Measurements from ENCODE around the gene FARS2. TPM values are rescaled to one million over a fixed set of nuclear protein-coding genes. Genes with fewer than 3 reads are reported as not detected.

Gene FARS2
- total and polyA plus RNA-seq, 9 of the 15 experiments (the other 6 are each of a cell fraction or from before 2014, with no cell fraction given), result 16.5 to 62.2 (median 27.0) TPM

GRCh38 chr6:5541751-5542432, 280.6 kb downstream of the FARS2 start (continued):
- TF ChIP-seq DEAF1 (CRISPR knock-in tag; IDR thresholded peaks at IDR 0.05) (no peak), TRIM24 (IDR thresholded peaks at IDR 0.05) (peak; percentile 11 to 59; a peak in 1 of 4 replicates), ZNF57 (CRISPR knock-in tag; IDR thresholded peaks at IDR 0.05) (no peak), IRF9 (tag; IDR thresholded peaks at IDR 0.05) (peak; percentile 75; the same call in 1 of the 2 replicates), ZNF217 (CRISPR knock-in tag; IDR thresholded peaks at IDR 0.05) (no peak), ZNF77 (CRISPR knock-in tag; IDR thresholded peaks at IDR 0.05) (no peak), CHD2 (IDR thresholded peaks at IDR 0.05; ENCODE audit: low read depth, low read length) (no peak), TEAD2 (tag; IDR thresholded peaks at IDR 0.05) (no peak), TAF1 (IDR thresholded peaks at IDR 0.05; ENCODE audit: control insufficient read depth, extremely low read depth, insufficient read depth, low read length, severe bottlenecking) (no peak), ZNF830 (CRISPR knock-in tag; IDR thresholded peaks at IDR 0.05) (no peak), ZEB2 (IDR thresholded peaks at IDR 0.05) (peak; percentile 57), CTCF (IDR thresholded peaks at IDR 0.05 in 2 of 3, conservative IDR thresholded peaks at IDR 0.05 in 1 of 3; ENCODE audit: insufficient read depth in 2 of 3, low read depth in 1 of 3, low read length in 3 of 3) (no peak), KDM4B (IDR thresholded peaks at IDR 0.05; ENCODE audit: borderline replicate concordance in 2 of 2, low read depth in 1 of 2) (no peak), NFRKB (IDR thresholded peaks at IDR 0.05; ENCODE audit: low read depth) (no peak)
- TF ChIP-seq, protein P1, sequence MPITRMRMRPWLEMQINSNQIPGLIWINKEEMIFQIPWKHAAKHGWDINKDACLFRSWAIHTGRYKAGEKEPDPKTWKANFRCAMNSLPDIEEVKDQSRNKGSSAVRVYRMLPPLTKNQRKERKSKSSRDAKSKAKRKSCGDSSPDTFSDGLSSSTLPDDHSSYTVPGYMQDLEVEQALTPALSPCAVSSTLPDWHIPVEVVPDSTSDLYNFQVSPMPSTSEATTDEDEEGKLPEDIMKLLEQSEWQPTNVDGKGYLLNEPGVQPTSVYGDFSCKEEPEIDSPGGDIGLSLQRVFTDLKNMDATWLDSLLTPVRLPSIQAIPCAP (CRISPR knock-in tag; IDR thresholded peaks at IDR 0.05; ENCODE audit: borderline replicate concordance), result no peak
- TF ChIP-seq, protein P2, sequence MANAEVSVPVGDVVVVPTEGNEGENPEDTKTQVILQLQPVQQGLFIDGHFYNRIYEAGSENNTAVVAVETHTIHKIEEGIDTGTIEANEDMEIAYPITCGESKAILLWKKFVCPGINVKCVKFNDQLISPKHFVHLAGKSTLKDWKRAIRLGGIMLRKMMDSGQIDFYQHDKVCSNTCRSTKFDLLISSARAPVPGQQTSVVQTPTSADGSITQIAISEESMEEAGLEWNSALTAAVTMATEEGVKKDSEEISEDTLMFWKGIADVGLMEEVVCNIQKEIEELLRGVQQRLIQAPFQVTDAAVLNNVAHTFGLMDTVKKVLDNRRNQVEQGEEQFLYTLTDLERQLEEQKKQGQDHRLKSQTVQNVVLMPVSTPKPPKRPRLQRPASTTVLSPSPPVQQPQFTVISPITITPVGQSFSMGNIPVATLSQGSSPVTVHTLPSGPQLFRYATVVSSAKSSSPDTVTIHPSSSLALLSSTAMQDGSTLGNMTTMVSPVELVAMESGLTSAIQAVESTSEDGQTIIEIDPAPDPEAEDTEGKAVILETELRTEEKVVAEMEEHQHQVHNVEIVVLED (CRISPR knock-in tag; IDR thresholded peaks at IDR 0.05), result no peak
- TF ChIP-seq, protein P3, sequence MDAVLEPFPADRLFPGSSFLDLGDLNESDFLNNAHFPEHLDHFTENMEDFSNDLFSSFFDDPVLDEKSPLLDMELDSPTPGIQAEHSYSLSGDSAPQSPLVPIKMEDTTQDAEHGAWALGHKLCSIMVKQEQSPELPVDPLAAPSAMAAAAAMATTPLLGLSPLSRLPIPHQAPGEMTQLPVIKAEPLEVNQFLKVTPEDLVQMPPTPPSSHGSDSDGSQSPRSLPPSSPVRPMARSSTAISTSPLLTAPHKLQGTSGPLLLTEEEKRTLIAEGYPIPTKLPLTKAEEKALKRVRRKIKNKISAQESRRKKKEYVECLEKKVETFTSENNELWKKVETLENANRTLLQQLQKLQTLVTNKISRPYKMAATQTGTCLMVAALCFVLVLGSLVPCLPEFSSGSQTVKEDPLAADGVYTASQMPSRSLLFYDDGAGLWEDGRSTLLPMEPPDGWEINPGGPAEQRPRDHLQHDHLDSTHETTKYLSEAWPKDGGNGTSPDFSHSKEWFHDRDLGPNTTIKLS (IDR thresholded peaks at IDR 0.05; ENCODE audit: borderline replicate concordance, low read depth), result no peak
